HG03103 (cell line): ENCODE results near the gene ITGB3BP.
"Not testable (repeated sequence)": the region's sequence is repeated elsewhere in the genome, so short reads cannot be mapped to it uniquely, and the experiment has no call there.

Experiments used
- ATAC-seq: cut with Tn5 transposase; IDR thresholded peaks from one replicate; pipeline ENCODE4 v1.9.1; 2021; ENCODE audit warnings: low read depth; ENCODE audit not compliant: unreplicated experiment

ITGB3BP gene

DNA sequence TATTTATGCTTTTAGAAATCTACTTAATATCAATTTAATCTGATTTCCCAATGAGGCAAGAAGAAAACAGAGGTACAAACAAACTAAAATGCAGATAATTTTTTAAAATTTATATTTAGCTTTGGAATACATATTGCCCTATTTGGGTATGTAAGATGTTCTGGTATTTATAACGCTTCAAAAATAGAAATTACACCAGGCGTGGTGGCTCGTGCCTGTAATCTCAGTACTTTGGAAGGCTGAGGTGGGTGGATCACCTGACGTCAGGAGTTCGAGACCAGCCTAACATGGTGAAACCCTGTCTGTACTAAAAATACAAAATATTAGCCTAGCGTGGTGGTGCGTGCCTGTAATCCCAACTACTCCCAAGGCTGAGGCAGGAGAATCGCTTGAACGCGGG lies 13.3 kb downstream of the ITGB3BP start:
- ATAC-seq = no peak

DNA sequence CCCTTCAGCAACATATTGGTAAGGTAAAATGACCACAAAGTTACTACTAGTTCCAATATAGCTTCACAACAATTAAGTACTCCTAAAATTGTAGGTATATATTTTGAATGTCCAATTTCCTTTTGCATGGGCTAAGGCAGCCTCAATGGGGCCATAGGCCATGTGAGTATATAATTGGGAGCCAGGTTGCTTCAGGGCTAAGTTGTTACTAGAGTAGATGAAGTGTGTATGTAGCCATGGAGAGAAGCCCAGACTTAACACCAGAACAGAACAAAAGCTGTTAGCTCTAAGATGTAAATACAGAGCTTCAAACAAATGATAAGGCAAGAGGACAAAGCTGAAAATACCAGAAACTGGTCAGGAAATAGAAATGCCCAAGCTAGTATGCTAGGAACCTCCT lies 16.2 kb downstream of the ITGB3BP start:
- ATAC-seq = no peak

DNA sequence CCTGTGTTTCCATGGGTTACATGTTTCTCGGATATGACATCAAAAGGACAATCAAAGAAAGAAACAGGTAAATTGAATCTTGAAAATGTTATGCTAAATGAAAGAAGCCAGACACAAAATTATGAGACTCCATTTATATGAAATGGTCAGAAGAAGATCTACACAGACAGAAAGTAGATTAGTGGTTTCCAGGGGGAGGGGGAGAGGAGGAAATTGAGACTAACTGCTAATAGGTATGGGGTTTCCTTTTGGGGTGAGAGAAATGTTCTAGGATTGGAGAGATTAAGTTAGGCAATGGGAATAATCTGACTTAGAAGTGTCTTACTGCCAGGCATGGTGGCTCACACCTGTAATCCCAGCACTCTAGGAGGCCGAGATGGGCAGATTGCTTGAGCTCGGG lies 21.8 kb downstream of the ITGB3BP start:
- no peak for ATAC-seq

DNA sequence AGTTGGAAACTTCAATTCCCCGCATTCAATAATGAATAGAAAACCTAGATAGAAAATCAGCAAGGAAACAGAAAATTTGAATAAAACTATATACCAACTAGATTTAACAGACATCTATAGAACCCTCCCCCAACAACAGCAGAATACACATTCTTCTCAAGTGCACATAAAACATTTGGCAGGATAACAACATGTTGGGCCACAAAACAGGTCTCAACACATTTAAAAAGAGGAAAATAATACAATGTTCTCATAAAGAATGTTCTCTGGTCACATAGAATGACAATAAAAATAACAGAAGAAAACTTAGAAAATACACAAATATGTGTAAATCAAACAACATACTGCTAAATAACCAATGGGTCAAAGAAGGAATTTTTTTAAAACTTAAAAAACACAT lies 24.9 kb downstream of the ITGB3BP start:
- no peak for ATAC-seq

DNA sequence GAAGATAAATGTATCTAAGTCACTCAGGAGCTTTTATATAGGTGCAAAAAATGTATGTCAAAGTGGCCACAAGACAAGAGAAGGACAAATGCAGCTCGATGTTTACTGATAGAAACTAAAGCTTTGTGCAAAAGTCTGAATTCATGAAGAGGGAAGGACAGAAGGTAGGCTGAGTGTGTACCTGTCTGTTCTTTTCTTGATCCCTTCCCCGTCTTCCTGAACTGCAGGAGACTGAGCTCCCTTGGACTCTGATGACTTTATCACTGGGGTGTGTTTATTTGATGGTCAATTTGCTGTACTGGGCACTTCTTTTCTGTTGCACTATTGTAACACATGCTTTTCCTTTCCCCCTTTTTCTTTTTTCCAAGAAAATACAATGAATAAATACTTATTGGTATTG lies 25.4 kb downstream of the ITGB3BP start:
- ATAC-seq = no peak

DNA sequence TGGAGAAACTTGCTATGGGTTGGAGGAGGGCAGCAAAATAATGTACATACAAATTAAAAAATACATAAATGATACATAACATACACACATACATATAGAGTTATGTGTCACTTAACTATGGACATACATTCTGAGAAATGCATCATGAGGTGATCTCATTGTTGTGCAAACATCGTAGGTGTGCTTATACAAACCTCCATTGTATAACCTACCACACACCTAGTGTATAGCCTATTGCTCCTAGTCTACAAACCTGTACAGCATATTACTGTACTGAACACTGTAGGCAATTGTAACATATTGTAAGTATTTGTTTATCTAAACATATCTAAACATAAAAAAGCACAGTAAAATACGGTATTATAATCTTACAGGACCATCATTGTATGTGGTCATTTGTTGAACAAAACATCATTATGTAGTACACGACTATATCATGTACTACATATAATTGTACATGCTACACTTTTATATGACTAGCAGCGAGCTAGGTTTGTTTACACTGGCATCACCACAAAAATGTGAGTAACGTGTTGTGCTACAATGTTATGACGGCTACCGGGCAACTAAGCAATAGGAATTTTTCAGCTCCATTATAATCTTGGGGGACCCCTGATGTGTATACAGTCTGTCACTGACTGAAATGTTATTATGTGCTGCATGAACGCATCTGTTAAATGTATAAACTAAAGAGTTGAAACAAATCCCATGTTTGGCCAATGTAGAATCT lies 35.5 kb downstream of the ITGB3BP start:
- ATAC-seq = no peak

DNA sequence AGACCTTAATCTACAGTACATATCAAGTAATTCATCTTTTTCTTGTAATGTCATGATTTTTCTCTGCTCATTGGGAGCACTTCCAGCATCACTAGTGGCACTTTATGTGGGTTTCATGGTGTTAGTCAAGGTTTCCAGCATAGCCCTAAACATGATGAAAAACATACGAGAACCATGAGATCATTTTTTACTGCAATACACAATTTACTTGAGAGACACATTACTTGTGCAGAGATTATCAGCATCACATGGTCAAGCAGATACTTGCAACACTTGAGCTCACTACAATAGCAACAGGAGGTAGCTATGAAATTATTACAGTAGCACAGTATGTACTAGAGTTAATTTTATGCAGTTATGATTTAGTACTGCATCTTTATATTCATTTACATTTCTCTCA lies 36.4 kb downstream of the ITGB3BP start:
- no peak for ATAC-seq

DNA sequence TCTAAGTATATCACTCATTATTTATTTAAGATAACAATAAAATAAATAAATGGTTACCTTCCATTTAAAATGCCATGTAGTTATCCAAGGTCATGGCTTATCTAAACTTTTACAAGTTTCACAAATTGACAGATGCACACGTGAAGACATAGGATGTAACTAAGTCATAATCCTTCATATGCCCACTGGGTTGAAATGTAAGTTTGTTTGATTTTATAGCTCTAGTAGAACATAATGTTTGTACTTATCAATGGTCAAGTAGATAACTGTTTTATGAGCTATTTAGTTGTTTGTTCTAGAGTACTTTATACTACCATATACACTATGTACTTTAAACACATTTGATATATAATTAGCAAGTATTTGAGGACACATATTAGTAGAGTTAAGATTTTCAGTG lies 43.0 kb downstream of the ITGB3BP start:
- no peak for ATAC-seq

DNA sequence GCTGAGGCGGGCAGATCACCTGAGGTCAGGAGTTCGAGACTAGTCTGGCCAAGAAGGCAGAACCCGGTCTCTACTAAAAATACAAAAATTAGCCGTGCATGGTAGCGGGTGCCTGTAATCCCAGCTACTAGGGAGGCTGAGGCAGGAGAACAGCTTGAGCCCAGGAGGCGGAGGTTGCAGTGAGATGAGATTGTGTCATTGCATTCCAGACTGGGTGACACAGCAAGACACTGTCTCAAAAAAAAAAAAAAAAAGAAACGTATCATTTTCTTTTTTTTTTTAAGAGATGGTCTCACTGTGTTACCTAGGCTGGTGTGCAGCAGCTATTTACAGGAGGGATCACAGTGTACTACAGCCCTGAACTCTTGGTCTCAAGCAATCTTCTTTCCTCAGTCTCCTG lies 47.3 kb downstream of the ITGB3BP start:
- ATAC-seq = no peak

DNA sequence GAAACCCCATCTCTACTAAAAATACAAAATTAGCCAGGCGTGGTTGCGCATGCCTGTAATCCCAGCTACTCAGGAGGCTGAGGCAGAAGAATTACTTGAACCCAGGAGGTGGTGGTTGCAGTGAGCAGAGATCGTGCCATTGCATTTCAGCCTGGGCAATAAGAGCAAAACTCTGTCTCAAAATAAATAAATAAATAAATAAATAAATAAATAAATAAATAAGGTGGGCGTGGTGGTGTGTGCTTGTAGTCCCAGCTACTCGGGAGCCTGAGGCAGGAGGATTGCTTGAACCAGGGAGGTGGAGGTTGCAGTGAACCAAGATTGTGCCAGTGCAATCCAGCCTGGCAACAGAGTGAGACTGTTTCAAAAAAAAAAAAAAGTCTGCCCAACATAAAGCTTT lies 54.3 kb downstream of the ITGB3BP start:
- ATAC-seq = not testable (repeated sequence)

DNA sequence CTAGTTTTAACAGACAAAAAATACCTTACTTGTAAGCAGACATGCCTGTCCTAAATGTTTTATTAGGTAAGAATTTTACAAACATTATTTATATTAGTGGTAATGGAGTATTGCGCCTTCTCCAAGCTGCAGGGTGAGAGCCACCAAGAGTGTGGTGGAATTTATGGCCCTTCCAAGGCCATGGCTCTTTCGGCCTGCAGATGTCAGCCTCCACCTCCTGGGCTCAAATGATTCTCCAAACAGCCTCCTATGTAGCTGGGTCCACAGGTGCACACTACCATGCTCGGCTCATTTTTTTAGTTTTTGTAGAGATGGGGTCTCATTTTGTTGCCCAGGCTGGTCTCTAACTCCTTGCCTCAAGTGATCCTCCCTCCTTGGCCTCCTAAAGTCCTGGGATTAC lies 56.3 kb downstream of the ITGB3BP start:
- ATAC-seq = no peak

DNA sequence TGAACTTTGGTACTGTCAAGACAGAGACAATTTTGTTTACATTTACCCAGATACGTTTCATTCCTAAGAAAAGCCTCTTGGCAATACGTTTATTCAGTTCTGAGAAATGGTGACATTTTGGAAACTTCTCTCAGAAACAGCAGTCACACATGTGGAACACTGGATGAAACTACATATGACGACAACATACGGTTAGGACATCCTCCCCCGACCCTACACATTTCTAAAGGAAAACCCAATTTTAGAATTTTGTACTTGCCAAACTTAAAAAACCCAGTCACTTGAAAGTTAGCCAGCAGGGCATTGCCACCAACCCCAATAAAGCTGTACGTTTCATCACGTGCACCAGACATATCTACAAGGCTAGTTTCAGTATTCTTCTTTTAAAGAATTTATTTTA lies 56.8 kb downstream of the ITGB3BP start:
- no peak for ATAC-seq

DNA sequence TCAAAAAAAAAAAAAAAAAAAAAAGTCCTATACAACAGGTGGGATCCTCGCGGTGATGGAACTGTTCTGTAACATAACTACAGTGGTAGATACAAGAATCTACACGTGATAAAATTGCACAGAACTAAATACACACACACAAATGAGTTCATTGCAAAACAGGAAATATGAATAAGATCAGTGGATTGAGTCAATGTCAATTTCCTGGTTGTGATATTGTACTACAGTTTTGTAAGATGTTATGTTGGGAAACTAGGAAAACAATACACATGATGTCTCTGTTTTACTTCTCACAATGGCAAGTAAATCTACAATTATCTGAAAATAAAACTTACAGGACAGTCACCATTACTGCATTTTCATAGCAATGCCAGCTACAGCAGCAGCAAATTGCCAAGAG lies 59.8 kb downstream of the ITGB3BP start:
- no peak for ATAC-seq

DNA sequence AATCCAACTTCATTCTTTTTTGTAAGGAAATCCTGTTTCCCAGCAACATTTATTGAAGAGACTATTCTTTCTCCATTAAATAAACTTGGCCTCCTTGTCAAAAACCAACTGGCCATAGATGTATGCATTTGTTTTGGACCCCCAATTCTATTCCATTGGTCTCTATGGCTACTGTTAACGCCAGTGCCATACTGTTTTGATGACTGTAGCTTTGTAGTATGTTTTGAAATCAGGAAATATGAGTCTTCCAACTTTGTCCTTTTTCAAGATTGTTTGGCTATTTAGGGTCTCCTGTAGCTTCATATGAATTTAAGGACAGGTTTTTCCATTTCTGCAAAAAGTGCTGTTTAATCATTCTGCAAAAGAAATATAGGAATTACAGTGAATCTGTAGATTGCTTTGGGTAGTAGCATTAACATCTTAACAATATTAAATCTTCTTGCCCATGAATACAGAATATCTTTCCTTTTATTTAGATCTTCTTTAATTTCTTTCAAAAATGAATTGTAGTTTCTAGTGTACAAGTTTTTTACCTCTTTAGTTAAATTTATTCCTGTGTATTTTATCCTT lies 61.3 kb downstream of the ITGB3BP start:
- no peak for ATAC-seq

DNA sequence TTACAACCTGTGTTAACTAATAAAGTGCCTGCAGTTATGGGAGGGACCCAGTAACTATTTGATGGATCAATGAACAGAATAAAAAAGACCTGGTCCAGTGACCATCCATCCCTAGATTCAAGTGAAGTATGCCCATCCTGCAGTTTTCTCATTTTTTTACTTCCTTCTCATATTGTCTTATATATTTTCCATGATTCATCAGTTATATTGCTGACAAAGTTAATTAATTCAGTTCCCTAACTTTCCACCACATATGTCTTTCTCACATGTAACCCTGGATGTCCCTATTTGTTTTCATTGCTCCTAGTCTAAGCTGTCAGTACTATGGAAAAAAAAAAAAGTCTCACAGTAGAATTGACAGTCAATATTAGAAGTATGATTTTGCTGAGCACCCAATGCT lies 64.3 kb downstream of the ITGB3BP start:
- ATAC-seq = no peak

DNA sequence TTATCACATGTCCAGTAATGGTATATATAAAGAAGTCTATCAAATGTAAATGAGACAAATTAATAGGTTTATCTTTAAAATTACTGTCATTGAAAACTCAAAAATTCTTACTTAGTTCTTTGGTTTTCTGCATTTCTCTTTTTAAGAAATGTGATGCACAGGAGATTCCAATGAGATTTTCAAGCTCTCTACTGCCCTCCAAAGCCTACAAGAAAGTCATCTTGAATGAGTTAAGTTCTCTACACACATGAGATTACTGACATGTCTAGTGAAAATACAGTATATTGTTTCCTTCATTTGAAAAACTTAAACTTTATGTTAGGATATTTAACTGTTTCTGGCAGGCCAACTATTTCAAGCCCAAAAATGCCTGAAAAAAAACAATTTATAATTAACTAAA lies 68.8 kb downstream of the ITGB3BP start:
- no peak for ATAC-seq

DNA sequence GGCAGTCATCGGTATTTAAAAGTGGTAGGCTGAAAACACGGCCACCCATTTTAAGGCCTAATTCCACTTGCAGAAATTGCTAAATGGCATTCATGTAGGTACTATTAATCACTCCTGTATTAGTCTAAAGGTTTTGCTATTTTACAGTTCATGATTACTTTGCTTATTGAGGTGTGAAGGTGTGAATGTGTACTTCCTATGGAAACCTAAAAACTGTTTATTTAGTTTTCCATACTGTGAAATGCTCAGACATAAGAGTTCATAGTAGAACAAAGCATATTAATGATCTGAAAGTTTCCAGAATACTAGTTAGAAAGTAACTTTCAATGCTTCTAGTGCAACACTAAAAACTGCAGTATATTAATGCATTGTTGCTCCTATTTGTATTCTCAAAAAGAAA lies 69.8 kb downstream of the ITGB3BP start:
- no peak for ATAC-seq

DNA sequence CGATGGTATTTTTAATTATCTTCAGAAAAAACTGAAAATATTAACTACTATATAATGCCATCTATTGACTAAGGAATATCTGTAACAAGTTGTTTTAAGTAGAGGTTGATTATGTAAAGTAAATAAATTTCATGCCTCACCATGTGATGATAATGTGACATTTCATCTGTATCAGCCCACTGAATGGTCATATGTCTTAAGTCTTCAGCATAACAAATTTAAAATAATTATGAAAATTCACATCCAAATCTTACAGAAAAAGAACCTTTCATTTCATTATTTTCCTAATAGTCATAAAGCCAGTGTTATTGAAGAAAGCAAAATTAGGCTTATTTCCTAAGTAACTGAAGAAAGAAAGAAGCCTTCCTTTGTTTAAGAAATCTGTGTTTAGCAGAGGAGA lies 72.6 kb downstream of the ITGB3BP start:
- ATAC-seq = no peak

DNA sequence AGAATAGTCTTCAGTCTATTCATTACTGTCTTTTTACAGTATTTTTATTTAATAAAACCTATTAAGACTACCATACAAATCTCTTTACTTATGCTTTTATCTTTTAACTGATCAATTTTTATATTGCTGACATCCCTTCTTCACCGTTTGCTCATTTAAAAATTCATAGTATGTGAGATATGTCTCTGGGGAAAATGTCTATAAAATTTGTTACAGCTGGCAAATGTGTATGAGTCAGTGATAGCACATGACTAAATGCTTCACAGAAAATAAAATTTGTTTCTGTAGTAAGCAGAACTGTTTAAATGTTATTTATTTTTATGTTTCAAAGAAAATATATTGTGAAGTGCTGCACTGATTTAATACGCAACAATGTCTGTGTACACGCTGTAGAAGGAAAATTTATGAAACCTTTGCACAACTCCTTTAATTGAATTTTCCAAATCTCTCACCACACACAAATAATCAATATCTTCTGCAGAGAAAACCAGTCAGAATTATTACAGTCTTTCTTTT lies 74.2 kb downstream of the ITGB3BP start:
- no peak for ATAC-seq

DNA sequence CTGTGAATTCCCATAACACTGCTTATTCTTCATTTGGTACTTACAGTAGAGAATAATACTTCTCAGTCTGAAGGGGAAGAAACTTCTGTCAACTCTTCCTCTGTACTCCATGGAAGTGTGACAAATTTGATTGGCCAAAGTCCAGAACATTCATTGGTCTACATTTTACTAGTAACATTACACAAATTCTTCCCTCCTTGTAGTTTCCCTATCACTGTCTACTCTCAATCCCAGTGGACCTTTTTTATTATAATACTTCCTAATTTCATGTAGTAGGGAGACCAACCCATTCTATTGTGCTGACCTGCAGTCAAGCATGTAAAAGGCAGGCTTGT lies 80.9 kb downstream of the ITGB3BP start:
- ATAC-seq = no peak

DNA sequence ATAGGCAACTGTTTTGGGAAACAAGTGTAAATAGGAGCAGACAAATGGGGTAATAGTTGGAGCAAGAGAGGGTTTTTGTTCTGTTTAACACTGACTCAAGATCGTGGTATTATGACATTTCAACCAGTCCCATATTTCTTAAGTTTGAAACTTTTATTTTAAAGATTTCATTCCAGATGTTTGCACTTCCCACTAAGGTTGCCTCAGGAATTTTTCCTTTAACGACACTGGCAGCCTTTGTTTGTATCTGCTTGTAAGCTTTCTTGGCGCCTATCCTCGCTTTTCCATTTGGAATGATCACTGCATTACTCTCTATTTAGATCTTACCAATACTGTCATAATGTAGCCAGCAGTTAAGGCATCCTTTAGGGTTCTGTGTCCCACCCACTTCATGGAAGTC lies 87.9 kb downstream of the ITGB3BP start:
- no peak for ATAC-seq

DNA sequence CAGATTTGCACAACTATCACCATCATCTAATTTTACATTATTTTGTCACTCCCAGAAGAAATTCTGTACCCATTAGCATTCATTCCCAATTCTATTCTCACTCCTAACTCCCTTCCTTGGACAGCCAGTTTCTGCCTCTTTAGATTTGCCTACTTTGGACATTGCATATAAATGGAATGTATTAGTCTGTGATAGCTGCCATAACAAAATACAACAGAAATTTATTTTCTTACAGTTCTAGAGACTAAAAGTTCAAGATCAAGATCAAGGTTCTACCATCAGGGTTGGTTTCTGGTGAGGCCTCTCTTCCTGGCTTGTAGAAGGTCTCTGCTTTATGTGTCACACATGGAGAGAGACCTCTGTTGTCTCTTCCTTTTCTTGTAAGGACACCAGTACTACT lies 93.7 kb downstream of the ITGB3BP start:
- no peak for ATAC-seq

DNA sequence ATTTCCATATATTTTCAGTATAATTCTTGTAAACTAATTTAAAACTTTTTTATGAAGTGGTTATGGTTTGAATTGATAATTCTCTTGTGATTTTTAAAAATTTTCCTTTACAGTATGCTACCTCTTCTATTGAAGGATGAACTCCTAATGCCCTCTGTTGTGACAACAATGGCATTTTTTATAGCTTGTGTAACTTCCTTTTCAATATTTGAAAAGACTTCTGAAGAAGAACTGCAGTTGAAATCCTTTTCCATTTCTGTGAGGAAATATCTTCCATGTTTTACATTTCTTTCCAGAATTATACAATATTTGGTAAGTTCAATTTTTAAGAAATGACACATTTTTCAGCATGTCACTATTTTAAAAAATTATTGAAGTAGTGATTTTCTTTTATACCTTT lies 94.2 kb downstream of the ITGB3BP start:
- ATAC-seq = no peak
